GM23248 (cell line): ENCODE results near the gene CACNB2.

ENCODE experiments used
- EZH2 ChIP-seq: fragments of 200-600 bp; sonication (generic); IDR thresholded peaks from 2 replicates; pipeline ENCODE4 v1.6.1; 2018; ENCODE audit warnings: antibody characterized with exemption, mild to moderate bottlenecking; ENCODE audit not compliant: insufficient read depth, poor library complexity, severe bottlenecking
- EZH2phosphoT487 ChIP-seq: fragments of 200-600 bp; sonication (generic); IDR thresholded peaks from 2 replicates; pipeline ENCODE4 v1.6.1; 2018; ENCODE audit warnings: antibody characterized with exemption, moderate library complexity, mild to moderate bottlenecking, low read depth; ENCODE audit not compliant: insufficient read depth

DNA sequence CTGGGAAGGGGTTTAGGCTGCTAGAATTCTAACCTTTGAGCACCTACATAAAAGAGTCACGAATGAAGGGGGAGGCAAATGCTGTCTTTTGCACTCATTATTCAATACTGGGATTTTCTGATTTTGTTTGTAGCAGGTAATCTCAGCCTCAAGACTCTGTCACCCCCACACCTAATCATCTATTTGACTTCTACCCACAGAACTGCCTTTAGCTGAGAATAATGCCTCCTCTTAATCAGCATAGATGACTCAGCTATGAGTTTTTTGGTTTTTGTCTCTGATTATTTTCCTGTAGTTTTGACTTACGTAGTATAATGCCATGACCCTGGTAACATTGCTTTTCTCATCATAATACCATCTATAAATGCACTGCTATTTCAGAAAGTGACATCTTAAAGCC, 42.7 kb upstream of the CACNB2 start:
- no peak for TF ChIP-seq EZH2
- no peak for TF ChIP-seq EZH2phosphoT487
